Right atrium auricular region (tissue), 2 donors: ENCODE results near the gene RNF157. TPM values are rescaled to one million over a fixed set of nuclear protein-coding genes. Genes with fewer than 3 reads are reported as not detected.

ENCODE experiments used
- DNase-seq: peaks from one replicate; pipeline ENCODE4 v3.0.0-alpha.2; 2019; ENCODE audit warnings: low spot score
- H3K27ac ChIP-seq, 2 donors: fragments of 200-600 bp; sonication (generic); 1 replicate in 1 of 2; 2 replicates in 1 of 2; pipeline ENCODE4 v1.5.1; 2016 to 2019
- H3K27me3 ChIP-seq, 2 donors: fragments of 200-600 bp; sonication (generic); one replicate each; pipeline versions ENCODE4 v1.5.1 to v1.6.0; 2017 to 2019
- H3K36me3 ChIP-seq: fragments of 200-600 bp; sonication (generic); one replicate; pipeline ENCODE4 v1.5.1; 2016
- H3K4me1 ChIP-seq, 2 donors: fragments of 200-600 bp; sonication (generic); one replicate each; pipeline versions ENCODE4 v1.5.1 to v1.6.0; 2017 to 2019
- H3K4me3 ChIP-seq, 2 donors: fragments of 200-600 bp; sonication (generic); 1 replicate in 1 of 2; 2 replicates in 1 of 2; pipeline ENCODE4 v1.5.1; 2017 to 2019; ENCODE audit warnings: mild to moderate bottlenecking in 1 of 2, moderate library complexity in 1 of 2
- H3K9me3 ChIP-seq, 2 donors: fragments of 200-600 bp; sonication (generic); one replicate each; pipeline ENCODE4 v1.5.1; 2019
- total RNA-seq, 2 donors: library from RNA; depleted of rRNA; stranded (reverse); fragments of >200 nt; gene quantifications; one replicate each; pipeline ENCODE4 v1.1.0, GENCODE V29; 2016
- TF ChIP-seq, protein P1 (sequence below), 2 donors: fragments of 200-600 bp; sonication (generic); IDR thresholded peaks; one replicate each; pipeline ENCODE4 v1.5.1; 2019; ENCODE audit warnings: antibody characterized with exemption in 2 of 2

The RNF157 gene
- total RNA-seq, 2 donors from 2014 or later = 9.5 to 13.0 TPM

DNA sequence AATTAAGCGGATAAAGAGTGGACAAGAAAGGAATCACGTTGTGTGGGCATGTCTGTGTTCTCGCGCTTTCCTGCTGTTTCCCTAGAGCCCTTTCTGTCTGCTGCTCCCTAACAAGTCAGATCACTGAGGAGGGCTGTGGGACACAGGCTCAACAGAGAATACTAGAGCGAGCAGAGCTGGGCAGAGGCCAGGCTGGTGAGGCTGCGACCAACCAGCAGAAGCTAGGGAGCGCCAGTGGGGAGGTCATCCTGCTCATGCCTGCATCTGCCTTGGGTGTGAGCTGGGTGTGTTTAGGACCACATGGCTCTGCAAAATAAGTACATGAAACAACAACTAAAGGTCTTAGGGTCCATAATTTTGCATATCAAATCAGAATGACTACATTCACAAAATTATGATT is 87.7 kb downstream of the RNF157 start:
- no peaks in the 10 kb centered on the region for H3K36me3 ChIP-seq

DNA sequence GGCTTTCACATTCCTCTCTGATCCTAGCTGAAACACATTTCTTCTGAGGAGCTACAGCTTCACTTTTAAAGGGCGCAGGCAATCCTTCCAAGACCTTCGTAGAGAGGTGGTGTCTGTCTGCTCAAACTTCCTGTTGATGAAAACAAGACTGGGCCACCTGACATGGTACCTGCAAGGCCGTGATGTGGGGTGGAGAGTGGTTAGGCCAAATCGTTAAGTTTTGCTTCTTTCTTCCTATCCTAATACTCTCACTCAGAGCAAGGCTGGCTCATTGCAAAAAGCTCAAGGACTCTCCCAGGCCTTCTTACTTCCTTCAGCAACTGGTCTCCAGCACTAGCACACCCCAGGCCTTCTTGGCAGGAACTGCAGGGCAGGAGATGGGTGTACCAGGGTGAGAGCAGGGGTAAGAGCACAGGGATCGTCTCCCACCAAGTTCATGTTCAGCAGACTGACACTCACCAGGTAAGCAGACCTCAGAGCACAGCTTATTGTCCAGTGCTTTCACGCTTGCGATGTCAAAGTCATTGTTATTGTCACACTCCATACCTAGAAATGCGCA is 88.3 kb downstream of the RNF157 start:
- Histone ChIP-seq H3K4me3 (no peak overlapping the region), H3K9me3 (no peaks in the 10 kb centered on the region), H3K27ac (no peak overlapping the region), H3K36me3 (no peaks in the 10 kb centered on the region), H3K27me3 (no peaks in the 10 kb centered on the region), H3K4me1 (no peaks in the 10 kb centered on the region)
- TF ChIP-seq, protein P1, sequence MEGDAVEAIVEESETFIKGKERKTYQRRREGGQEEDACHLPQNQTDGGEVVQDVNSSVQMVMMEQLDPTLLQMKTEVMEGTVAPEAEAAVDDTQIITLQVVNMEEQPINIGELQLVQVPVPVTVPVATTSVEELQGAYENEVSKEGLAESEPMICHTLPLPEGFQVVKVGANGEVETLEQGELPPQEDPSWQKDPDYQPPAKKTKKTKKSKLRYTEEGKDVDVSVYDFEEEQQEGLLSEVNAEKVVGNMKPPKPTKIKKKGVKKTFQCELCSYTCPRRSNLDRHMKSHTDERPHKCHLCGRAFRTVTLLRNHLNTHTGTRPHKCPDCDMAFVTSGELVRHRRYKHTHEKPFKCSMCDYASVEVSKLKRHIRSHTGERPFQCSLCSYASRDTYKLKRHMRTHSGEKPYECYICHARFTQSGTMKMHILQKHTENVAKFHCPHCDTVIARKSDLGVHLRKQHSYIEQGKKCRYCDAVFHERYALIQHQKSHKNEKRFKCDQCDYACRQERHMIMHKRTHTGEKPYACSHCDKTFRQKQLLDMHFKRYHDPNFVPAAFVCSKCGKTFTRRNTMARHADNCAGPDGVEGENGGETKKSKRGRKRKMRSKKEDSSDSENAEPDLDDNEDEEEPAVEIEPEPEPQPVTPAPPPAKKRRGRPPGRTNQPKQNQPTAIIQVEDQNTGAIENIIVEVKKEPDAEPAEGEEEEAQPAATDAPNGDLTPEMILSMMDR (IDR thresholded peaks at IDR 0.05) = no peak
- DNase-seq = no peak

More for the DNA sequence above, 87.7 kb downstream of the RNF157 start:
- Histone ChIP-seq H3K4me1 (no peaks in the 10 kb centered on the region), H3K4me3 (no peak overlapping the region), H3K27me3 (no peaks in the 10 kb centered on the region), H3K27ac (no peak overlapping the region), H3K9me3 (no peaks in the 10 kb centered on the region)
- TF ChIP-seq, protein P1 (IDR thresholded peaks at IDR 0.05) = no peak
- DNase-seq = no peak

DNA sequence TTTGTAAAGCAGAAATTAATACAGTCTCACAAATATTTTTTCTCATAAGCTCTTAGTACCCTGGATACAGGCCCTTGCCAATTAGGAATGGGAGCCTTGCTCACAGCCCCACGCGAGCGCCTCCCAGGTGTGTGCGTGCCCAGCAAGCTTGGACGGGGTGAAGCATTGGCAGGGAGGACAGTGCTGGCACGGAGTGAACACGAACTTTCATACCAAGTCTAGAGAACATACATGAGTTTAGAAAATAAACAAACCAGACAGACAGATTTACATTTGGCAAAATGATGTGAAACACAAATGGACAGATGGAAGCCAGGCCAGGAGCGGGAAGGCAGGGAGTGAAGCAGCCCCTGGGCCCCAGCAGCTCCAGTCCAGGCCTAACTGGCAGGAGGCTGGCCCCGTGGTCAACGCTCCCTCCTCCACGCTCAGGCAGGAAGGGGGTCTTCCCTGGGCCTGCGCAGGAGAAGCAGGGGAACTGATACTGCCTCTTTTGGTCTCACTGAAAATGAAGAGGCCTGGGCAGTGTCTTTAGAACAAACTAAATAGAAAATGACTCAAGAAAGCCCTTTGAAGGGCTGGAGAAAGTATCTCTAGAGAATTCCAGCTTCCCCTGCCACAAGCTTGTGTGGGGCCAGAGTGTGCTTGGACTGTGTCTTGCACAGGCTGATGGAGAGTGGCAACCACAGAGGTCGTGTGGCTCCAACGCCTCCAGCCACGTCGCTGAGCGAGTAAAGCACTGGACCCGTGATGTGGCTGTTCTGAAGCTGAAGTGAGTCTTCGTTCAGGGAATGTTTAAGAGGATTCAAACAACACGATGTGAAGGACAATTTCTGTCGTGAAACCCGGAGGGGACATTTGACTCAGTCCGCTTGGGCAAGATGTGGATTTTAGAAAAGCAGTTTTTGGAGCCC is 89.3 kb downstream of the RNF157 start:
- no peaks in the 10 kb centered on the region for H3K36me3 ChIP-seq
- no peak overlapping the region for H3K27ac ChIP-seq
- DNase-seq = no peak
- no peaks in the 10 kb centered on the region for H3K27me3 ChIP-seq
- no peak overlapping the region for H3K4me3 ChIP-seq
- TF ChIP-seq, protein P1 (IDR thresholded peaks at IDR 0.05) = no peak
- no peaks in the 10 kb centered on the region for H3K9me3 ChIP-seq
- peaks cover 0 to 4% of the 10 kb centered on the region in 2 donors for H3K4me1 ChIP-seq

DNA sequence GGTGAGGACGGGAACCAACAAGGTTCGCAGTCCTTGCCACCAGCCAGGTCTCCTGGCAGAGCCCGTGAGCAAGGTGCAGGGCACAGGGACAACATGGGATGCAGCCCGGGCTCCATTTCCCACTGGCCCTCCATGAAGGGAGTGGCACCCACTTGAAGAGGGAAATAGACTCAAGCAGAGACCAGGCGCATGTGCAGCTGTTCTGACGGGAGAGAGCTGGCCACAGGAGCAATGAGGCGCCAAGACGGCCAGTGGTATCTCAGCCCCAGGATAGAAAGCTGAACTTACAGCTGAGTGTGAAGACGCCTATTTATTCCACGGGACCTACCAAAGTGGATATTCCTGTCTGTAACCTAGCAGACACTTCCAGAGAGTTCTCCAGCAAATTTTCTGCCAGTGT is 91.1 kb downstream of the RNF157 start:
- H3K4me3 ChIP-seq = no peak overlapping the region
- TF ChIP-seq, protein P1 (IDR thresholded peaks at IDR 0.05) = no peak
- no peak overlapping the region for H3K27ac ChIP-seq
- H3K27me3 ChIP-seq = no peaks in the 10 kb centered on the region
- H3K36me3 ChIP-seq = no peaks in the 10 kb centered on the region
- peaks cover 0 to 16% of the 10 kb centered on the region in 2 donors for H3K4me1 ChIP-seq
- H3K9me3 ChIP-seq = no peaks in the 10 kb centered on the region
- no peak for DNase-seq

DNA sequence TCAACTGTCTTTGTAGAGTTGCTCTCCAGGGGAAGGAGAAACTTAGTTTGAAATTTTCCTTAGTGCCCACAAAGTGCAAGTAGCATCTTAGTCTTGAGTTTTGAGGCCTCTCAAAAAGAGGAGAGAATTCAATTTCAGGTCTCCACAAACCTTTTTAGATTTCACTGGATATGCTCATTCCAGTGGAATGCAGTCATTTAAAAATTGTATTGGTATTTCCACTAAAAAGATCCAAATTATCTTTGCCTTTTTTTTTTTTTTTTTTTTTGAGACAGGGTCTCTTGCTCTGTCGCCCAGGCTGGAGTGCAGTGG is 92.3 kb downstream of the RNF157 start:
- no peak for DNase-seq
- no peak overlapping the region for H3K4me3 ChIP-seq
- no peak overlapping the region for H3K27ac ChIP-seq
- H3K27me3 ChIP-seq = no peaks in the 10 kb centered on the region
- no peaks in the 10 kb centered on the region for H3K36me3 ChIP-seq
- H3K4me1 ChIP-seq = peaks cover 0 to 16% of the 10 kb centered on the region in 2 donors
- no peaks in the 10 kb centered on the region for H3K9me3 ChIP-seq
- TF ChIP-seq, protein P1 (IDR thresholded peaks at IDR 0.05) = no peak
